B cell (primary cell): ENCODE measurements around the gene SEMA6C. TPM values are rescaled to one million over a fixed set of nuclear protein-coding genes. Genes with fewer than 3 reads are reported as not detected.

Source experiments
- ATAC-seq: fragments of 200-7000 bp; cut with Tn5 transposase; one replicate; pipeline ENCODE4 v1.10.0; 2021; ENCODE audit warnings: low read depth, mild to moderate bottlenecking, moderate number of reproducible peaks, moderate library complexity
- CTCF ChIA-PET: fragments of 350-600 bp; sonication (Branson Sonifier 250); formaldehyde crosslinking; loops from one replicate; lab custom pipeline; 2021; ENCODE audit warnings: antibody characterized with exemption, inconsistent platforms; lab: Charles Lee
- POLR2A ChIA-PET: fragments of 350-600 bp; sonication (Branson Sonifier 250); formaldehyde crosslinking; loops from one replicate; lab custom pipeline; 2021; ENCODE audit warnings: antibody characterized with exemption; lab: Charles Lee
- DNase-seq: peaks from one replicate; pipeline ENCODE4 v3.0.0; 2013
- H2AFZ ChIP-seq: 2 replicates; pipeline ENCODE4 v1.6.1; 2012; ENCODE audit warnings: mild to moderate bottlenecking, low read depth, low read length; ENCODE audit not compliant: insufficient read depth, poor library complexity, severe bottlenecking
- H3K27ac ChIP-seq, 2 donors: 1 replicate in 1 of 2; 2 replicates in 1 of 2; pipeline ENCODE4 v1.5.1; 2012 to 2013; ENCODE audit warnings: low read length in 2 of 2, mild to moderate bottlenecking in 2 of 2, moderate library complexity in 1 of 2
- H3K27me3 ChIP-seq, 4 experiments: fragments of 200-600 bp in 1 of 4; sonication (generic) in 1 of 4; replicated peaks in 1 of 4; 1 replicate in 2 of 4; 2 replicates in 2 of 4; pipeline versions ENCODE4 v1.6.1 to v1.7.0; 2013 to 2016; ENCODE audit warnings: low read length in 3 of 4, mild to moderate bottlenecking in 2 of 4, mixed read lengths in 1 of 4, moderate library complexity in 1 of 4; ENCODE audit not compliant: insufficient read depth in 4 of 4, control insufficient read depth in 3 of 4; ENCODE audit errors: control extremely low read depth in 1 of 4
- H3K36me3 ChIP-seq, 2 experiments: replicated peaks in 1 of 2; 1 replicate in 1 of 2; 2 replicates in 1 of 2; pipeline versions ENCODE4 v1.6.1 to v1.7.1; 2013; ENCODE audit warnings: low read length in 1 of 2; ENCODE audit not compliant: insufficient read depth in 2 of 2, control insufficient read depth in 1 of 2; ENCODE audit errors: control extremely low read depth in 1 of 2, extremely low read depth in 1 of 2
- H3K4me1 ChIP-seq, 2 donors: fragments of 200-600 bp in 1 of 2; sonication (generic) in 1 of 2; 1 replicate in 1 of 2; 2 replicates in 1 of 2; pipeline versions ENCODE4 v1.5.1 to v1.6.1; 2013 to 2017; ENCODE audit warnings: low read length in 2 of 2; ENCODE audit not compliant: control insufficient read depth in 2 of 2, insufficient read depth in 2 of 2
- H3K4me2 ChIP-seq: replicated peaks from 2 replicates; pipeline ENCODE3; 2012; ENCODE audit warnings: mild to moderate bottlenecking, low read depth, low read length; ENCODE audit not compliant: poor library complexity, severe bottlenecking
- H3K4me3 ChIP-seq, 5 experiments: fragments of 200-600 bp in 1 of 5; sonication (generic) in 1 of 5; 1 replicate in 3 of 5; 2 replicates in 2 of 5; pipeline versions ENCODE4 v1.5.1 to v1.7.0; 2011 to 2016; ENCODE audit warnings: low read length in 4 of 5, mild to moderate bottlenecking in 4 of 5, low read depth in 2 of 5, control low read depth in 1 of 5, moderate library complexity in 1 of 5; ENCODE audit not compliant: insufficient read depth in 1 of 5; ENCODE audit errors: control extremely low read depth in 1 of 5, extremely low read depth in 1 of 5
- H3K79me2 ChIP-seq: fragments of 200-600 bp; sonication (generic); one replicate; pipeline ENCODE4 v1.6.0; 2016; ENCODE audit warnings: low read length; ENCODE audit not compliant: control insufficient read depth, insufficient read depth
- H3K9ac ChIP-seq: fragments of 200-600 bp; sonication (generic); 2 replicates; pipeline ENCODE4 v1.6.1; 2017; ENCODE audit warnings: mild to moderate bottlenecking, low read length, moderate library complexity
- H3K9me3 ChIP-seq, 3 donors: one replicate each; pipeline versions ENCODE4 v1.6.1 to v1.7.1; 2013; ENCODE audit warnings: low read length in 2 of 3; ENCODE audit not compliant: control insufficient read depth in 2 of 3, insufficient read depth in 1 of 3; ENCODE audit errors: control extremely low read depth in 1 of 3
- H4K20me1 ChIP-seq: 2 replicates; pipeline ENCODE4 v1.6.0; 2012; ENCODE audit warnings: mild to moderate bottlenecking, low read length; ENCODE audit not compliant: insufficient read depth, control insufficient read depth, poor library complexity, severe bottlenecking
- H3K27ac Mint-ChIP-seq: one replicate; pipeline ENCODE4 v1.8.0; 2021; ENCODE audit warnings: mixed read lengths
- H3K27me3 Mint-ChIP-seq: one replicate; pipeline ENCODE4 v1.8.0; 2021; ENCODE audit warnings: mixed read lengths
- H3K4me1 Mint-ChIP-seq: one replicate; pipeline ENCODE4 v1.8.0; 2021; ENCODE audit warnings: mixed read lengths
- H3K4me3 Mint-ChIP-seq: one replicate; pipeline ENCODE4 v1.8.0; 2021; ENCODE audit warnings: mixed read lengths
- H3K9me3 Mint-ChIP-seq: one replicate; pipeline ENCODE4 v1.8.0; 2022; ENCODE audit warnings: mixed read lengths; ENCODE audit not compliant: insufficient read depth
- CTCF ChIP-seq: fragments of 200-600 bp; IDR thresholded peaks from one replicate; pipeline ENCODE4 v1.8.0; 2022; ENCODE audit warnings: antibody characterized with exemption, mild to moderate bottlenecking
- EZH2 ChIP-seq: IDR thresholded peaks from 2 replicates; pipeline ENCODE4 v1.6.1; 2012; ENCODE audit warnings: borderline replicate concordance, low read depth, mild to moderate bottlenecking, moderate library complexity, low read length; ENCODE audit not compliant: insufficient read depth, poor library complexity, severe bottlenecking
- WGBS: methylation state at CpG from one replicate; pipeline ENCODE4 v1.1.5; 2013; ENCODE audit warnings: missing lambda C conversion rate; ENCODE audit not compliant: insufficient coverage; 5-methylcytosine and 5-hydroxymethylcytosine counted together
- intact Hi-C: fragments of 100-400 bp; cut with micrococcal nuclease; formaldehyde crosslinking; loops from one replicate; pipeline ENCODE4 v1.10.0; 2022
- polyA plus RNA-seq: library from polyadenylated mRNA; depleted of rRNA; stranded (reverse); fragments of >200 nt; gene quantifications from 2 replicates; pipeline ENCODE4 v1.2.3, GENCODE V29; 2012
- total RNA-seq, 2 donors: library from RNA; stranded (reverse); fragments of 120-200 nt in 1 of 2; gene quantifications; 1 replicate in 1 of 2; 2 replicates in 1 of 2; pipeline versions ENCODE4 v1.2.3 to v1.2.4, GENCODE V29; 2013 to 2022

SEMA6C gene
- total and polyA plus RNA-seq, 2 donors (not counting 1 experiment from before 2014, with no cell fraction given), result 0.86 to 1.3 TPM

- Histone ChIP-seq H2AFZ (peak overlapping the region; percentile 99), H3K27me3 (peaks cover 0 to 20% (median 8%) of the 10 kb centered on the region in 4 experiments), H4K20me1 (no peaks in the 10 kb centered on the region), H3K9ac (peak overlapping the region; percentile 85), H3K27ac (no peak overlapping the region), H3K79me2 (no peaks in the 10 kb centered on the region), H3K4me2 (peak overlapping the region; percentile 98), H3K9me3 (peaks cover 0 to 8% (median 0%) of the 10 kb centered on the region in 3 donors), H3K4me3 (peak overlapping the region; percentile 45 to 86 (median 84)), H3K4me1 (peaks cover 15 to 19% of the 10 kb centered on the region in 2 donors), H3K36me3 (no peaks in the 10 kb centered on the region)
- peaks cover 23% of the 10 kb centered on the region for H3K4me1 Mint-ChIP-seq
- peaks cover 9% of the 10 kb centered on the region for H3K27me3 Mint-ChIP-seq
- 25% methylated on average over 38 of the region's 43 CpGs for WGBS
- H3K9me3 Mint-ChIP-seq, result no peaks in the 10 kb centered on the region
- ChIA-PET CTCF (interaction anchor here (0.6 to 2.4 kb wide), 4 partner anchors 9 to 851 kb away, joined by 3 to 12 read pairs (median 6); no protein-coding TSS in a partner anchor), POLR2A (no interaction called here)
- no peak overlapping the region for H3K27ac Mint-ChIP-seq
- H3K4me3 Mint-ChIP-seq, result peak overlapping the region; percentile 94
- no peak for ATAC-seq
- TF ChIP-seq EZH2 (no peak), CTCF (no peak)
- intact Hi-C loops, result loop anchor here (1.0 to 2.0 kb wide), 5 partner anchors 11 to 166 kb away; partner anchors contain the start of genes GABPB2, SCNM1 and TNFAIP8L2
- DNase-seq, result peak; percentile 54
These were observed 943 bp downstream of the SEMA6C start for GRCh38 chr1:151145304-151146071.
